Lower leg skin (tissue), 3 donors: ENCODE measurements around the gene ZP1.

ENCODE experiments used
- CTCF ChIP-seq, 3 donors: fragments of 450-650 bp; IDR thresholded peaks; one replicate each; pipeline ENCODE4 v1.5.1; 2016; ENCODE audit warnings: antibody characterized with exemption in 3 of 3, mild to moderate bottlenecking in 3 of 3, moderate library complexity in 2 of 3
- POLR2A ChIP-seq, 2 donors: fragments of 450-650 bp; IDR thresholded peaks; one replicate each; pipeline ENCODE4 v1.6.1; 2016 to 2017; ENCODE audit warnings: antibody characterized with exemption in 2 of 2, mild to moderate bottlenecking in 1 of 2, moderate library complexity in 1 of 2

- TF ChIP-seq CTCF (IDR thresholded peaks at IDR 0.05) (no peak), POLR2A (IDR thresholded peaks at IDR 0.05) (no peak)
Measured at GRCh38 chr11:60869451-60869825, 2.1 kb downstream of the ZP1 start.
